Left lung (tissue), 10 donors: ENCODE data around the gene KLHL28. TPM values are rescaled to one million over a fixed set of nuclear protein-coding genes. Genes with fewer than 3 reads are reported as not detected.

Experiments
- ATAC-seq: fragments of 200-7000 bp; cut with Tn5 transposase; one replicate; pipeline ENCODE4 v1.9.1; 2020; ENCODE audit warnings: moderate library complexity
- DNase-seq, 4 donors: peaks; one replicate each; pipeline ENCODE4 v3.0.0-alpha.2; 2013 to 2020
- H3K27ac ChIP-seq, 2 donors: fragments of 200-600 bp; sonication (generic) in 1 of 2; one replicate each; pipeline versions ENCODE4 v1.5.0 to v1.8.0; 2020 to 2021
- H3K27me3 ChIP-seq, 2 donors: fragments of 200-600 bp; sonication (generic) in 1 of 2; one replicate each; pipeline versions ENCODE4 v1.5.0 to v1.8.0; 2020 to 2021
- H3K36me3 ChIP-seq, 2 donors: fragments of 200-600 bp; sonication (generic) in 1 of 2; one replicate each; pipeline versions ENCODE4 v1.5.0 to v1.8.0; 2020 to 2021
- H3K4me1 ChIP-seq, 2 donors: fragments of 200-600 bp; one replicate each; pipeline ENCODE4 v1.8.0; 2021
- H3K4me3 ChIP-seq, 2 donors: fragments of 200-600 bp; sonication (generic) in 1 of 2; one replicate each; pipeline versions ENCODE4 v1.5.0 to v1.8.0; 2020 to 2021; ENCODE audit warnings: mild to moderate bottlenecking in 1 of 2
- H3K9me3 ChIP-seq, 2 donors: fragments of 200-600 bp; sonication (generic) in 1 of 2; one replicate each; pipeline versions ENCODE4 v1.5.0 to v1.8.0; 2020 to 2021
- CTCF ChIP-seq, 2 donors: fragments of 200-600 bp; sonication (generic) in 1 of 2; IDR thresholded peaks; one replicate each; pipeline versions ENCODE4 v1.5.0 to v1.8.0; 2021; ENCODE audit warnings: antibody characterized with exemption in 2 of 2
- intact Hi-C, 2 donors: fragments of 100-400 bp; cut with DNase I; formaldehyde crosslinking; loops; one replicate each; pipeline versions ENCODE4 v1.11.2 to v1.14.2; 2022
- polyA plus RNA-seq, 6 donors: library from polyadenylated mRNA; unstranded; fragments of 120-200 nt; gene quantifications; one replicate each; pipeline ENCODE4 v1.2.1, GENCODE V29; 2013; ENCODE audit not compliant: insufficient read length in 6 of 6
- total RNA-seq, 2 donors: library from RNA; stranded (reverse); fragmentation: NEBNext Ultra II Directional; extraction: Animal tissue kit (Norgen Biotek cat#: 25700); gene quantifications; one replicate each; pipeline ENCODE4 v1.2.1, GENCODE V29; 2021
- donor health status: DM: no; HTN: yes; CAD: no.
- donor health status: DM: no; HTN: no; CAD: no.

The KLHL28 gene
- total and polyA plus RNA-seq, 8 donors = 14.7 to 22.1 (median 17.8) TPM

DNA sequence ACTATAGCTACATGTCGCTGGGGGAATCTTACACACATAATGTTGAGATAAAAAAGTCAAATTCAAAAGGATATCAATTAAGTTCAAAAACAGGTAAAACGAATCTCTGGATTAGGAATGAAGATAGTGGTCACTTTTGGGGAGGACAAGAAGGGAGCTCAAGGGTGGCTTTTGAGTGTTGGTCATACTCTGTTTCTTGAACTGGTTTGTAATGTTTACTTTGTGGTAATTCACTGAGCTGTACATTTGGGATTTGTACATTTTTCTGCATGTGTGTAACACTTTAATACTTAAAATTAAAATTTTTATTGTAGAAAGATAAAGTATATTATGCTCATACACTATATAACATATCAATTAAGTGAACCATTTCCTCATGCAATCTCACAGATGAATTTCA lies 26.6 kb downstream of the KLHL28 start:
- H3K36me3 ChIP-seq = peaks cover 0 to 37% of the 10 kb centered on the region in 2 donors
- H3K4me3 ChIP-seq = no peak overlapping the region
- no peaks in the 10 kb centered on the region for H3K27me3 ChIP-seq
- ATAC-seq (no peak), DNase-seq (no peak)
- intact Hi-C loops = no loop called here
- H3K27ac ChIP-seq = no peak overlapping the region
- no peaks in the 10 kb centered on the region for H3K4me1 ChIP-seq
- no peaks in the 10 kb centered on the region for H3K9me3 ChIP-seq
- no peak for TF ChIP-seq CTCF (IDR thresholded peaks at IDR 0.05)

GRCh38 chr14:44928793-44929192 lies 33.0 kb downstream of the KLHL28 start:
- no peak overlapping the region for H3K27ac ChIP-seq
- H3K9me3 ChIP-seq = no peaks in the 10 kb centered on the region
- no peak for TF ChIP-seq CTCF (IDR thresholded peaks at IDR 0.05)
- DNase-seq (no peak), ATAC-seq (no peak)
- peaks cover 0 to 12% of the 10 kb centered on the region in 2 donors for H3K36me3 ChIP-seq
- H3K4me1 ChIP-seq = no peaks in the 10 kb centered on the region
- intact Hi-C loops = no loop called here
- H3K27me3 ChIP-seq = no peaks in the 10 kb centered on the region
- H3K4me3 ChIP-seq = no peak overlapping the region

DNA sequence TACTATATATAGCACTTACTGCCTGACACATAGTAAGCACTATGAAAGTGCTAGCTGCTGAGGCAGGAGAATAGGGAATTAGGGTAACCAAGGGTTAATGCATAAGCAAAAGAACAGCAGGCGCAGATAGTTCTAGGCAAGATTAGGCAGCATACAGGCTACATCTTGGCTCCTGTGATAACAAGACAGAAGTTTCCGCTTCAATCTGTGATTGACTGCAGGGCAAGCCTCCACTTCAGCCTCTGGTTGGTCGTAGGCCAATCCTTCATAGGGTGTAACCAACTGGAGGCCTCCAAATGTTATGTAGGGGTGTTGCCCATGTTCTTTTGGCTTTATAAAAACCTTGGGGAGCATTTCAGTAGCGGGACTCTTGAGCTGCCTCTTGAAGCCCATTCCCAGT lies 46.9 kb downstream of the KLHL28 start:
- ATAC-seq (peak; percentile 34), DNase-seq (peak in 1 of 4 donors; percentile 26)
- H3K4me1 ChIP-seq = no peaks in the 10 kb centered on the region
- H3K27me3 ChIP-seq = peaks cover 10 to 44% of the 10 kb centered on the region in 2 donors
- no peak overlapping the region for H3K27ac ChIP-seq
- peaks cover 0 to 3% of the 10 kb centered on the region in 2 donors for H3K9me3 ChIP-seq
- intact Hi-C loops = no loop called here
- no peak for TF ChIP-seq CTCF (IDR thresholded peaks at IDR 0.05)
- H3K36me3 ChIP-seq = no peaks in the 10 kb centered on the region
- H3K4me3 ChIP-seq = no peak overlapping the region

DNA sequence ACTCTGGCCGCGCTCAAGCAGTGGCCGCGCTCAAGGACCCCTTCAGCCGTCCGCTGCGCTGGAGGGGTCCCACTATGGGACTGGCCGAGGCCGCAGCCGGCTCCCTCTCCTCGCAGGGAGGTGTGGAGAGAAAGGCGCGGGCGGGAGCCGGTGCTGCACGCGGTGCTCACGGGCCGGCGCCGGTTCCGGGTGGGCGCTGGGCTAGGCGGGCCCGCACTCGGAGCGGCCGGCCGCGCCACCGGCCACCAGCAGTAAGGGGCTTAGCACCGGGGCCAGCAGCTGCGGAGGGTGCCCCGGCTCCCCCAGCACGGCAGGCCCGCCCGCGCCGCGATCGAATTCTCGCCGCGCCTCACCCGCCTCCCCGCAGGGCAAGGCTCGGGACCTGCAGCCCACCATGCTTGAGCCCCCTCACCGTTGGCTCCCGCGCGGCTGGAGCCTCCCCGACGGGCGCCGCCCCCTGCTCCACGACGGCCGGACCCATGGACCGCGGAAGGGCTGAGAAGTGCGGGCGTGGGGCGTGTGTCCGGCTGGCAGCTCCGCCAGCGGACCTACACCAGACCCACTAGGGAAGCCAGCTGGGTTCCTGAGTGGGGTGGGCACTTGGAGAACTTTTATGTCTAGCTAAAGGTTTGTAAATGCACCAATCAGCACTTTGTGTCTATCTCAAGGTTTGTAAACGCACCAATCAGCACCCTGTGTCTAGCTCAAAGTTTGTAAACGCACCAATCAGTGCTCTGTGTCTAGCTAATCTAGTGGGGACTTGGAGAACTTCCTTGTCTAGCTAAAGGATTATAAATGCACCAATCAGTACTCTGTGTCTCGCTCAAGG lies 49.5 kb downstream of the KLHL28 start:
- intact Hi-C loops = no loop called here

More for the DNA sequence above, 49.5 kb downstream of the KLHL28 start:
- H3K27me3 ChIP-seq = peaks cover 10 to 55% of the 10 kb centered on the region in 2 donors
- TF ChIP-seq CTCF (IDR thresholded peaks at IDR 0.05) = no peak
- DNase-seq = peak in 1 of 4 donors; percentile 78
- H3K4me3 ChIP-seq = peak overlapping the region; percentile 38 to 41
- no peaks in the 10 kb centered on the region for H3K4me1 ChIP-seq
- H3K36me3 ChIP-seq = no peaks in the 10 kb centered on the region
- no peak overlapping the region for H3K27ac ChIP-seq
- peaks cover 0 to 3% of the 10 kb centered on the region in 2 donors for H3K9me3 ChIP-seq
- peak; percentile 56 for ATAC-seq
